Measurements from ENCODE around the gene DLGAP1. TPM values are rescaled to one million over a fixed set of nuclear protein-coding genes. Genes with fewer than 3 reads are reported as not detected.

DLGAP1 gene
- total and polyA plus RNA-seq, 2 of the 13 experiments (the other 11 are each of a cell fraction or from before 2014, with no cell fraction given), result 0.01 TPM; not detected in 1

DNA sequence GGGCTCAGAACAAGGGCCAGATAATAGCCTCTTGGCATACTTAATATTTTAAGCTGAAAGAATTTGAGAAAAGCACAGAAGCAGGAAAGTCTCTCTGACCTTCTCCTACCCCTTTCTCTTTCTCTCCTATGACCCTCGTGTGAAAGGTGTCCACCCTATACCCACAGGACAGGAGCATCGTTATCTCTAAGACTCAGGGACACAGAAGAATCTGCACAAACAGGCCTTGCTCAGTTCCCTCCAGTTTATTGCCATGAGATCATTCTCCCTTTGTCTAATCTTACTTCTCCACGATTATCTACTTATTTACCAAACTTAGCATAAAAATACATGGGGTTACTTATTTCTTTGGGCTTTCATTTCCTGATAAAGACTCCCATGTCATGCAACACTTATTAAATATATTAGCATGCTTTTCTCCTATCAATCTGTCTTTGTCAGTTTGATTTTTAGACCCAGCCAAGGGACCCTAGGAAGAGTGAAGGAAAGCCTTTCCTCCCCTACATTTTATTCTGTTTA lies 370.7 kb downstream of the DLGAP1 start:
- no peak for ATAC-seq
- no peaks in the 10 kb centered on the region for H3K27me3 ChIP-seq (ENCODE audit: control insufficient read depth in 1 of 2, insufficient read depth in 2 of 2, low read length in 2 of 2)
- TF ChIP-seq ELF1 (CRISPR knock-in tag; IDR thresholded peaks at IDR 0.05) (no peak), ZSCAN31 (CRISPR knock-in tag; IDR thresholded peaks at IDR 0.05; ENCODE audit: low read depth) (no peak), JUN (CRISPR knock-in tag; IDR thresholded peaks at IDR 0.05) (no peak)
- intact Hi-C loops (cut with micrococcal nuclease; ENCODE audit: unreplicated experiment), result no loop called here
- H3K4me1 ChIP-seq (ENCODE audit: insufficient read depth, low read length), result no peaks in the 10 kb centered on the region
- no peak overlapping the region for H3K9ac ChIP-seq (ENCODE audit: insufficient read depth, low read depth, low read length)
- DNase-seq (ENCODE audit: low spot score), result no peak
- no peaks in the 10 kb centered on the region for H3K79me2 ChIP-seq (ENCODE audit: insufficient read depth, low read length)
- ChIA-PET POLR2A (no interaction called here), CTCF (ENCODE audit: low intra/inter-chr PET ratio, low total read pairs) (no interaction called here)
- no peak overlapping the region for H2AFZ ChIP-seq (ENCODE audit: low read length)
- H3K27ac ChIP-seq (ENCODE audit: extremely low read length, insufficient read depth, low read length), result no peak overlapping the region
- H3K9me3 ChIP-seq (ENCODE audit: low read length), result no peaks in the 10 kb centered on the region
- in situ Hi-C loops (cut with HindIII; ENCODE audit: extremely low pct_ligation_motif_present, low pct_unique_long_range_greater_than_20kb), result no loop called here
- H3K4me2 ChIP-seq (ENCODE audit: low read depth, low read length), result no peak overlapping the region
- H4K20me1 ChIP-seq (ENCODE audit: insufficient read depth, low read length), result no peaks in the 10 kb centered on the region
- H3K36me3 ChIP-seq (replicated peaks in 1 of 2; ENCODE audit: control insufficient read depth in 1 of 2, insufficient read depth in 2 of 2, low read length in 2 of 2), result no peaks in the 10 kb centered on the region
- FAIRE-seq, result no peak
- 4% methylated on average over 3 of the region's 3 CpGs for WGBS (ENCODE audit: low lambda C conversion rate)
- no peak overlapping the region for H3K4me3 ChIP-seq (replicated peaks in 1 of 3; ENCODE audit: insufficient read depth in 1 of 3, low read depth in 2 of 3, low read length in 3 of 3)
- BruUV-seq (replicated peaks), result no TSS peak

GRCh38 chr18:4078246-4078645 lies 376.9 kb downstream of the DLGAP1 start:
- DNase-seq (ENCODE audit: low spot score) (no peak), ATAC-seq (no peak), FAIRE-seq (no peak)
- Histone ChIP-seq H3K27ac (ENCODE audit: extremely low read length, insufficient read depth, low read length) (no peak overlapping the region), H2AFZ (ENCODE audit: low read length) (no peak overlapping the region), H3K79me2 (ENCODE audit: insufficient read depth, low read length) (no peaks in the 10 kb centered on the region), H3K27me3 (ENCODE audit: control insufficient read depth in 1 of 2, insufficient read depth in 2 of 2, low read length in 2 of 2) (no peaks in the 10 kb centered on the region), H3K36me3 (replicated peaks in 1 of 2; ENCODE audit: control insufficient read depth in 1 of 2, insufficient read depth in 2 of 2, low read length in 2 of 2) (no peaks in the 10 kb centered on the region), H3K9me3 (ENCODE audit: low read length) (no peaks in the 10 kb centered on the region), H3K4me2 (ENCODE audit: low read depth, low read length) (no peak overlapping the region), H3K9ac (ENCODE audit: insufficient read depth, low read depth, low read length) (no peak overlapping the region), H3K4me1 (ENCODE audit: insufficient read depth, low read length) (no peaks in the 10 kb centered on the region), H3K4me3 (replicated peaks in 1 of 3; ENCODE audit: insufficient read depth in 1 of 3, low read depth in 2 of 3, low read length in 3 of 3) (no peak overlapping the region), H4K20me1 (ENCODE audit: insufficient read depth, low read length) (no peaks in the 10 kb centered on the region)
- no peak for TF ChIP-seq MXD3 (CRISPR knock-in tag; IDR thresholded peaks at IDR 0.05)
- no peak for TF ChIP-seq ESRRA (CRISPR knock-in tag; IDR thresholded peaks at IDR 0.05; ENCODE audit: low read depth)
- no peak for TF ChIP-seq ZNF572 (CRISPR knock-in tag; IDR thresholded peaks at IDR 0.05)
- TF ChIP-seq SSRP1 (CRISPR knock-in tag; IDR thresholded peaks at IDR 0.05), result no peak
- TF ChIP-seq SMAD9 (CRISPR knock-in tag; IDR thresholded peaks at IDR 0.05), result no peak
- TF ChIP-seq NR2C2 (CRISPR knock-in tag; IDR thresholded peaks at IDR 0.05; ENCODE audit: borderline replicate concordance), result no peak
- TF ChIP-seq NPAS2 (CRISPR knock-in tag; IDR thresholded peaks at IDR 0.05; ENCODE audit: borderline replicate concordance), result no peak
- no peak for TF ChIP-seq SP5 (CRISPR knock-in tag; IDR thresholded peaks at IDR 0.05; ENCODE audit: borderline replicate concordance, low read depth)
- no peak for TF ChIP-seq POLR2AphosphoS2 (IDR thresholded peaks at IDR 0.05; ENCODE audit: low read depth, low read length)
- TF ChIP-seq ZNF317 (CRISPR knock-in tag; IDR thresholded peaks at IDR 0.05), result no peak
- TF ChIP-seq U2AF1 (optimal IDR thresholded peaks at IDR 0.05; ENCODE audit: low read depth, low read length), result no peak
- no peak for TF ChIP-seq SMARCE1 (IDR thresholded peaks at IDR 0.05; ENCODE audit: borderline replicate concordance)
- no peak for TF ChIP-seq EEA1 (CRISPR knock-in tag; IDR thresholded peaks at IDR 0.05; ENCODE audit: borderline replicate concordance)
- TF ChIP-seq CREB3 (CRISPR knock-in tag; IDR thresholded peaks at IDR 0.05), result no peak
- ChIA-PET POLR2A (no interaction called here), CTCF (ENCODE audit: low intra/inter-chr PET ratio, low total read pairs) (no interaction called here)
- no TSS peak for BruUV-seq (replicated peaks)
- WGBS (ENCODE audit: low lambda C conversion rate), result 0% methylated on average over 4 of the region's 4 CpGs
- in situ Hi-C loops (cut with HindIII; ENCODE audit: extremely low pct_ligation_motif_present, low pct_unique_long_range_greater_than_20kb), result no loop called here
- intact Hi-C loops (cut with micrococcal nuclease; ENCODE audit: unreplicated experiment), result no loop called here

All from HepG2 (cell line).